Fibroblast of pulmonary artery (primary cell): ENCODE measurements around the gene CXCL13.

Experiments
- DNase-seq: peaks from one replicate; pipeline ENCODE4 v3.0.0-alpha.2; 2010; ENCODE audit warnings: low read depth
- H3K4me3 ChIP-seq: replicated peaks from 2 replicates; pipeline ENCODE4 v1.5.1; 2011; ENCODE audit warnings: low read depth, mild to moderate bottlenecking, control low read depth, low read length, moderate library complexity
- TF ChIP-seq, protein P1 (sequence below): IDR thresholded peaks from 2 replicates; pipeline ENCODE4 v1.5.1; 2011; ENCODE audit warnings: mild to moderate bottlenecking, control low read depth, low read length, inconsistent platforms; ENCODE audit errors: missing control alignments

The CXCL13 gene

DNA sequence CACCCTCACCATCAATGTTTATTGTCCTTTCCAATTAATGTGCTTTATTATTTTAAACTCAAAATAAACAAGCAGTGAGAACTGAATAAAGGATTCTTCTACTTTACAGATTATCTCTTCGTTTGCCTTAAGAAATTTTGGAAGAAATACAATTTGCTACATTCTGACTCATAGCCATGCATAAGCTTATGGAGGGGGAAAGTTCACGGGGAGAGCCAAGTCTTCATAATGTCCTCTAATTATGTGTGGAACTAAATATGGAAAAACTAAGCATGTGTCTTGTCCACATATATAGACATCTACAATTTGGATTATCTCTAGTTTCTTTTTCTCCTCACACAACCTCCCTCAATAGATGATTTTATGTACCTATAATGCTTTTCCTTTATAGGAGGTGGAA, 17.5 kb downstream of the CXCL13 start:
- no peak for DNase-seq
- TF ChIP-seq, protein P1, sequence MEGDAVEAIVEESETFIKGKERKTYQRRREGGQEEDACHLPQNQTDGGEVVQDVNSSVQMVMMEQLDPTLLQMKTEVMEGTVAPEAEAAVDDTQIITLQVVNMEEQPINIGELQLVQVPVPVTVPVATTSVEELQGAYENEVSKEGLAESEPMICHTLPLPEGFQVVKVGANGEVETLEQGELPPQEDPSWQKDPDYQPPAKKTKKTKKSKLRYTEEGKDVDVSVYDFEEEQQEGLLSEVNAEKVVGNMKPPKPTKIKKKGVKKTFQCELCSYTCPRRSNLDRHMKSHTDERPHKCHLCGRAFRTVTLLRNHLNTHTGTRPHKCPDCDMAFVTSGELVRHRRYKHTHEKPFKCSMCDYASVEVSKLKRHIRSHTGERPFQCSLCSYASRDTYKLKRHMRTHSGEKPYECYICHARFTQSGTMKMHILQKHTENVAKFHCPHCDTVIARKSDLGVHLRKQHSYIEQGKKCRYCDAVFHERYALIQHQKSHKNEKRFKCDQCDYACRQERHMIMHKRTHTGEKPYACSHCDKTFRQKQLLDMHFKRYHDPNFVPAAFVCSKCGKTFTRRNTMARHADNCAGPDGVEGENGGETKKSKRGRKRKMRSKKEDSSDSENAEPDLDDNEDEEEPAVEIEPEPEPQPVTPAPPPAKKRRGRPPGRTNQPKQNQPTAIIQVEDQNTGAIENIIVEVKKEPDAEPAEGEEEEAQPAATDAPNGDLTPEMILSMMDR: no peak
- H3K4me3 ChIP-seq: no peak overlapping the region

DNA sequence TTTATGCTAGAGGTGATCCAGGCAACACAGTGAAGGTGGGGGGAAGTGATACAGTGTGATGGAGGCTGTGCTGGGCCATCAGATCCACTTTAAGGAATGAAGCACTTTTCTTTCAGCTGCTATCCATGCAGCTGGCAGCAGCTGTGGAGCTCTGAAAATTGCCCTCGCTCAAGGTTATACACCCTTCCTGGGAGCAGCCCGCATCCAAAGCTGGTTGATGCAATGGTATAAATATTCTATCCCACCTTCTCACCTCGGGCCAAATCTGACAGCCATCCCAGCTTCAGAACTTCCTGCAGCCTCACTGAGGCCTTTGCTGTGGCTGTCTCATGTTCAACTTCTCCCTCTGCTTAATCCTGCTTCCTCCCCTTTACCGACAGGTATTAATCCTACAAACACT, 18.6 kb downstream of the CXCL13 start:
- TF ChIP-seq, protein P1: no peak
- H3K4me3 ChIP-seq: no peak overlapping the region
- DNase-seq: no peak

DNA sequence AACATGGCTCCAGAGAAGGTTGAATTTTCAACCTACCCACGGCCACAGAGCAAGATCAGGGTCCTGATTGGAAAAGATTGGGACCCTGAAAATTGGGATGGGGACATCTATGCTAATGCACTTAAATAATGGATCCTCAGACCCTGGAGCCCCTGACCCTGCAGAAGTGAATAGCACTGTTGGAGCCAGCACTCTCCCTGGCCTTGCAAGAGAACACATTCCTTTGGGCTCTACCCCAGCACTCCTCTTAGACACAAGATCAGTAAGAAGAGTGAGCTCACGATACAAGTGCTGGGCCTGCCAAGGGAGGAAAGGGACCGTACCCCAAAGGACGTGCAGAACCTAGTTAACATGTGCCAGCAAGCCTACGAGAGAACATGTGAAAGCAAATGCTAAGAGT, 19.9 kb downstream of the CXCL13 start:
- TF ChIP-seq, protein P1: no peak
- H3K4me3 ChIP-seq: no peak overlapping the region
- DNase-seq: no peak

DNA sequence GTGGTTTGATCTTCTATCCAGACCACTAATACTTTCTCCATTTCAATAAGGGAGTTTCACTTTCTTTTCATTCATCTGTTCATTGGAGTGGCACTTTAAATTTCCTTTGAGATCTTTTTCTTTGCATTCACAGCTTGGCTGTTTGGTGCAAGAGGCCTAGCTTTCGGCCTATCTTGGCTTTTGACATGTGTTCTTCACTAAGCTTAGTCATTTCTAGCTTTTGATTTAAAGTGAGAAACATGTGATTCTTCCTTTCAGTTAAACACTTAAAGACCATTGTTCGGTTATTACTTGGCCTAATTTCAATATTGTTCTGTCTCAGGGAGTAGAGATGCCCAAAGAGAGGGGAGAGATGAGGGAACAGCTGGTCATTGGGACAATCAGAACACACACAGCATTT, 24.3 kb downstream of the CXCL13 start:
- DNase-seq: no peak
- TF ChIP-seq, protein P1: no peak
- H3K4me3 ChIP-seq: no peak overlapping the region

DNA sequence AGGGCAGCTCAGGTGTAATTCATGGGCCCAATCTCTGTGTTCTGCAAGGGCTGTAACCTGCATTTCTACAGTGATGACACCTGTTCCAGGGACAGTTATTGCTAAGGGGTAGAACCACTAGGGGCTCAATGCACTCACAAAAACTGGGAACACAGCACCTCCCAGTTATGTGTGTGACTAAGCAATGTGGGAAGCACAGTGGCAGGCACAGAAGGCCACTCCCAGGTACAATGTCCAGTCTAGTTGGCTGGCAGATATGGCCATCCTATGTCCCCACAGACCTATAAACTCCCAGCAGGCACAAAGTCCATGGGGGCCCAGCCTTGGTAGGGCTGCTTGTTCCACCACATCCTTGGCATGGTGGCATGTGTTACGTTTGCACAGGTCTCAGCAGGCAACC, 25.7 kb downstream of the CXCL13 start:
- TF ChIP-seq, protein P1: no peak
- no peak for DNase-seq
- H3K4me3 ChIP-seq: no peak overlapping the region

DNA sequence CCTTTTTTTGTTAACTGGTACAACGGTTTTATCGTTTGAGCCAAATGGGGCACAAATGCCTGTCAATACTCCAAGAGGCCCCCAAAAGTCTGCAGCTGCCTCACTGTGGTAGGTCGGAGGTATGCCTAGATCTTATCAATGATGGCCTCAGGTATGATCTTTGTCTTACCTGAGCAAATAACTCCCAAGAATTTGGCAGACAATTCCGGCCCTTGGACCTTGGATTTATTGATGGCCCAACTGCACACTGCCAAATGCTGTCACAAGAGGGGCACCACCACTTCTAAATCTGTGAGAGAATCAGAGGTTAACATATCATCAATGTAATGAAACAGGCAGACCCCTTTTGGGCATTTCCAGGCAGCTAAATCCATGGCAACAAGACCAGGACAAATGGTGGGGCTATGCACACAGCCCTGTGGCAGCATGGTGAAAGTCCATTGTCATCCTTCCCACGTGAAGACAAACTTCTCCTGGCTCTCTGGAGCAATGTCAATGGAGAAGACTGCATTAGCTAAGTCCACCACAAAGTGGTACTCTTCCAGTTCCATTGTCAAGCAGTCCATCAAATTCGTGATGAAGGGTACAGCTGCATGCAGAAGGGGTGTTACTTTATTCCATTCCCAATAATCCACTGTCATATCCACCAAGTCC, 28.6 kb downstream of the CXCL13 start:
- TF ChIP-seq, protein P1: no peak
- no peak for DNase-seq
- H3K4me3 ChIP-seq: no peak overlapping the region

DNA sequence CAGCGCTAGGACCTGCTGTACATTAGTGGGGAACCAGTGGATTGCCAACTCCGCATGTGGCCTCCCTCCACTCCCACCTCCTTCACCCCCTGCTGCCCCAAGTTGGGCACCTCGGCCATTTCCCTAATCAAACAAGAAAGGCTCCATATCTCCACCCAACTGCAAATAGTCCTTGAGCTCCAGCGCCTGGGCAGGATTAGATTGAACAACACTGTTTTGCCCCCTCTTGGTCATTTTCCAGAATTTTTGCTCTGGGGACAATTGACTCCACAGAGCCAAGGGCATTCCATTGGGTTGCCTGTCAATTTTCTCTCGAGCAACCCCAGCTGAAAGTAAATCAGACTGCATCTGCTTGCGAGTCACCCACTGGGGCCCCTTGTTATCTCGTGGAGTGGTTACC, 29.6 kb downstream of the CXCL13 start:
- TF ChIP-seq, protein P1: no peak
- no peak overlapping the region for H3K4me3 ChIP-seq
- DNase-seq: no peak
